B cell (primary cell): Measurements from ENCODE around the gene PRR7. TPM values are rescaled to one million over a fixed set of nuclear protein-coding genes. Genes with fewer than 3 reads are reported as not detected.

Source experiments
- ATAC-seq: fragments of 200-7000 bp; cut with Tn5 transposase; one replicate; pipeline ENCODE4 v1.10.0; 2021; ENCODE audit warnings: low read depth, mild to moderate bottlenecking, moderate number of reproducible peaks, moderate library complexity
- CTCF ChIA-PET: fragments of 350-600 bp; sonication (Branson Sonifier 250); formaldehyde crosslinking; loops from one replicate; lab custom pipeline; 2021; ENCODE audit warnings: antibody characterized with exemption, inconsistent platforms; lab: Charles Lee
- POLR2A ChIA-PET: fragments of 350-600 bp; sonication (Branson Sonifier 250); formaldehyde crosslinking; loops from one replicate; lab custom pipeline; 2021; ENCODE audit warnings: antibody characterized with exemption; lab: Charles Lee
- DNase-seq: peaks from one replicate; pipeline ENCODE4 v3.0.0; 2013
- H2AFZ ChIP-seq: 2 replicates; pipeline ENCODE4 v1.6.1; 2012; ENCODE audit warnings: mild to moderate bottlenecking, low read depth, low read length; ENCODE audit not compliant: insufficient read depth, poor library complexity, severe bottlenecking
- H3K27ac ChIP-seq, 2 donors: 1 replicate in 1 of 2; 2 replicates in 1 of 2; pipeline ENCODE4 v1.5.1; 2012 to 2013; ENCODE audit warnings: low read length in 2 of 2, mild to moderate bottlenecking in 2 of 2, moderate library complexity in 1 of 2
- H3K27me3 ChIP-seq, 4 experiments: fragments of 200-600 bp in 1 of 4; sonication (generic) in 1 of 4; replicated peaks in 1 of 4; 1 replicate in 2 of 4; 2 replicates in 2 of 4; pipeline versions ENCODE4 v1.6.1 to v1.7.0; 2013 to 2016; ENCODE audit warnings: low read length in 3 of 4, mild to moderate bottlenecking in 2 of 4, mixed read lengths in 1 of 4, moderate library complexity in 1 of 4; ENCODE audit not compliant: insufficient read depth in 4 of 4, control insufficient read depth in 3 of 4; ENCODE audit errors: control extremely low read depth in 1 of 4
- H3K36me3 ChIP-seq, 2 experiments: replicated peaks in 1 of 2; 1 replicate in 1 of 2; 2 replicates in 1 of 2; pipeline versions ENCODE4 v1.6.1 to v1.7.1; 2013; ENCODE audit warnings: low read length in 1 of 2; ENCODE audit not compliant: insufficient read depth in 2 of 2, control insufficient read depth in 1 of 2; ENCODE audit errors: control extremely low read depth in 1 of 2, extremely low read depth in 1 of 2
- H3K4me1 ChIP-seq, 2 donors: fragments of 200-600 bp in 1 of 2; sonication (generic) in 1 of 2; 1 replicate in 1 of 2; 2 replicates in 1 of 2; pipeline versions ENCODE4 v1.5.1 to v1.6.1; 2013 to 2017; ENCODE audit warnings: low read length in 2 of 2; ENCODE audit not compliant: control insufficient read depth in 2 of 2, insufficient read depth in 2 of 2
- H3K4me2 ChIP-seq: replicated peaks from 2 replicates; pipeline ENCODE3; 2012; ENCODE audit warnings: mild to moderate bottlenecking, low read depth, low read length; ENCODE audit not compliant: poor library complexity, severe bottlenecking
- H3K4me3 ChIP-seq, 5 experiments: fragments of 200-600 bp in 1 of 5; sonication (generic) in 1 of 5; 1 replicate in 3 of 5; 2 replicates in 2 of 5; pipeline versions ENCODE4 v1.5.1 to v1.7.0; 2011 to 2016; ENCODE audit warnings: low read length in 4 of 5, mild to moderate bottlenecking in 4 of 5, low read depth in 2 of 5, control low read depth in 1 of 5, moderate library complexity in 1 of 5; ENCODE audit not compliant: insufficient read depth in 1 of 5; ENCODE audit errors: control extremely low read depth in 1 of 5, extremely low read depth in 1 of 5
- H3K79me2 ChIP-seq: fragments of 200-600 bp; sonication (generic); one replicate; pipeline ENCODE4 v1.6.0; 2016; ENCODE audit warnings: low read length; ENCODE audit not compliant: control insufficient read depth, insufficient read depth
- H3K9ac ChIP-seq: fragments of 200-600 bp; sonication (generic); 2 replicates; pipeline ENCODE4 v1.6.1; 2017; ENCODE audit warnings: mild to moderate bottlenecking, low read length, moderate library complexity
- H3K9me3 ChIP-seq, 3 donors: one replicate each; pipeline versions ENCODE4 v1.6.1 to v1.7.1; 2013; ENCODE audit warnings: low read length in 2 of 3; ENCODE audit not compliant: control insufficient read depth in 2 of 3, insufficient read depth in 1 of 3; ENCODE audit errors: control extremely low read depth in 1 of 3
- H4K20me1 ChIP-seq: 2 replicates; pipeline ENCODE4 v1.6.0; 2012; ENCODE audit warnings: mild to moderate bottlenecking, low read length; ENCODE audit not compliant: insufficient read depth, control insufficient read depth, poor library complexity, severe bottlenecking
- H3K27ac Mint-ChIP-seq: one replicate; pipeline ENCODE4 v1.8.0; 2021; ENCODE audit warnings: mixed read lengths
- H3K27me3 Mint-ChIP-seq: one replicate; pipeline ENCODE4 v1.8.0; 2021; ENCODE audit warnings: mixed read lengths
- H3K4me1 Mint-ChIP-seq: one replicate; pipeline ENCODE4 v1.8.0; 2021; ENCODE audit warnings: mixed read lengths
- H3K4me3 Mint-ChIP-seq: one replicate; pipeline ENCODE4 v1.8.0; 2021; ENCODE audit warnings: mixed read lengths
- H3K9me3 Mint-ChIP-seq: one replicate; pipeline ENCODE4 v1.8.0; 2022; ENCODE audit warnings: mixed read lengths; ENCODE audit not compliant: insufficient read depth
- CTCF ChIP-seq: fragments of 200-600 bp; IDR thresholded peaks from one replicate; pipeline ENCODE4 v1.8.0; 2022; ENCODE audit warnings: antibody characterized with exemption, mild to moderate bottlenecking
- EZH2 ChIP-seq: IDR thresholded peaks from 2 replicates; pipeline ENCODE4 v1.6.1; 2012; ENCODE audit warnings: borderline replicate concordance, low read depth, mild to moderate bottlenecking, moderate library complexity, low read length; ENCODE audit not compliant: insufficient read depth, poor library complexity, severe bottlenecking
- WGBS: methylation state at CpG from one replicate; pipeline ENCODE4 v1.1.5; 2013; ENCODE audit warnings: missing lambda C conversion rate; ENCODE audit not compliant: insufficient coverage; 5-methylcytosine and 5-hydroxymethylcytosine counted together
- intact Hi-C: fragments of 100-400 bp; cut with micrococcal nuclease; formaldehyde crosslinking; loops from one replicate; pipeline ENCODE4 v1.10.0; 2022
- polyA plus RNA-seq: library from polyadenylated mRNA; depleted of rRNA; stranded (reverse); fragments of >200 nt; gene quantifications from 2 replicates; pipeline ENCODE4 v1.2.3, GENCODE V29; 2012
- total RNA-seq, 2 donors: library from RNA; stranded (reverse); fragments of 120-200 nt in 1 of 2; gene quantifications; 1 replicate in 1 of 2; 2 replicates in 1 of 2; pipeline versions ENCODE4 v1.2.3 to v1.2.4, GENCODE V29; 2013 to 2022

Gene PRR7
- total and polyA plus RNA-seq, 2 donors (not counting 1 experiment from before 2014, with no cell fraction given), result 4.8 to 84.4 TPM

DNA sequence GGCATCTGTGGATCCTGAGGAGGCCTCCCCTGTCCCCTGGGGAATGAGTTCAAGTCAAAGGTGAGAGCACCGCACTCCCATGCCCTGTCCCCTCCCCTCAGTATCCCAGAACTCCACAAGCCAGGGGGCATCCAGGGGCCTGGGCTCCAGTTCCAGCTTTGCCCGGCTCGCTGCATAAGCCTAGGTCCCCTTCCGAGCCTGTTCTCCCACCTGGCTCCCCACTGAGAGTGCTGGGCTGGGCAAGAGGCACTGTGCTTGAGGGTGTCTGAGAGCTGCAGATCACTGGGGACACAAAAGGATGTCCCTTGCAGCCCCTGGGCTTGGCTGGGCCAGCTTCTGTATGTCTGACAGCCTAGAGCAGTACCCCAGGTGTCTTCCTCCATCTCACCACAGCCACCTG lies 58.5 kb downstream of the PRR7 start:
- no peak for ATAC-seq

More for the DNA sequence above, 58.5 kb downstream of the PRR7 start:
- no peak overlapping the region for H2AFZ ChIP-seq
- no peak overlapping the region for H3K4me3 ChIP-seq
- no peaks in the 10 kb centered on the region for H3K27me3 Mint-ChIP-seq
- no peak overlapping the region for H3K4me3 Mint-ChIP-seq
- H3K4me2 ChIP-seq, result no peak overlapping the region
- H3K27me3 ChIP-seq, result no peaks in the 10 kb centered on the region
- no peak overlapping the region for H3K27ac ChIP-seq
- intact Hi-C loops, result loop anchor here (5.0 kb wide), 1 partner anchor 203 kb away; the partner anchor contains the start of genes PRELID1 and RAB24
- 92% methylated on average over 4 of the region's 4 CpGs for WGBS
- TF ChIP-seq CTCF, result no peak
- TF ChIP-seq EZH2, result no peak
- peaks cover 65% of the 10 kb centered on the region for H3K4me1 Mint-ChIP-seq
- H3K79me2 ChIP-seq, result peaks cover 31% of the 10 kb centered on the region
- H4K20me1 ChIP-seq, result peaks cover 51% of the 10 kb centered on the region
- H3K9me3 Mint-ChIP-seq, result no peaks in the 10 kb centered on the region
- peaks cover 0 to 39% of the 10 kb centered on the region in 2 experiments for H3K36me3 ChIP-seq
- H3K9me3 ChIP-seq, result no peaks in the 10 kb centered on the region
- H3K9ac ChIP-seq, result no peak overlapping the region
- H3K4me1 ChIP-seq, result peaks cover 50 to 67% of the 10 kb centered on the region in 2 donors
- POLR2A ChIA-PET, result no interaction called here
- no peak for DNase-seq
- CTCF ChIA-PET, result interaction anchor here (0.9 kb wide), 1 partner anchor 50 kb away, joined by 3 read pairs; no protein-coding TSS in a partner anchor
- H3K27ac Mint-ChIP-seq, result no peak overlapping the region

Other genes starting within 250 kb of the PRR7 start
- 38.3 and 39.7 TPM in 2 replicates for gene RAB24, start 143.1 kb upstream of the PRR7 start, total RNA-seq
- gene RAB24, start 143.1 kb upstream of the PRR7 start, polyA plus RNA-seq, result 147 and 235 TPM in 2 replicates
- gene PRELID1, start 143.0 kb upstream of the PRR7 start, total RNA-seq, result 66.5 and 71.7 TPM in 2 replicates
- gene PRELID1, start 143.0 kb upstream of the PRR7 start, polyA plus RNA-seq, result 64.7 and 86.8 TPM in 2 replicates
- 10.8 and 11.5 TPM in 2 replicates for gene MXD3, start 134.9 kb upstream of the PRR7 start, total RNA-seq
- gene MXD3, start 134.9 kb upstream of the PRR7 start, polyA plus RNA-seq, result 12.0 and 14.8 TPM in 2 replicates
- 89.4 and 99.4 TPM in 2 replicates for gene LMAN2, start 95.1 kb upstream of the PRR7 start, total RNA-seq
- 82.8 and 123 TPM in 2 replicates for gene LMAN2, start 95.1 kb upstream of the PRR7 start, polyA plus RNA-seq
- 85.8 and 92.6 TPM in 2 replicates for gene RGS14, start 88.9 kb upstream of the PRR7 start, total RNA-seq
- 167 and 184 TPM in 2 replicates for gene RGS14, start 88.9 kb upstream of the PRR7 start, polyA plus RNA-seq
- gene SLC34A1, start 62.4 kb upstream of the PRR7 start, total RNA-seq, result not detected in 2 replicates
- 0.06 TPM in 1 of 2 replicates, not detected in the other for gene SLC34A1, start 62.4 kb upstream of the PRR7 start, polyA plus RNA-seq
- not detected in 2 replicates for gene PFN3, start 46.2 kb upstream of the PRR7 start, total RNA-seq
- not detected in 2 replicates for gene PFN3, start 46.2 kb upstream of the PRR7 start, polyA plus RNA-seq
- gene F12, start 37.2 kb upstream of the PRR7 start, total RNA-seq, result not detected in 2 replicates
- gene F12, start 37.2 kb upstream of the PRR7 start, polyA plus RNA-seq, result 3.1 and 6.5 TPM in 2 replicates
- gene GRK6, start 20.1 kb upstream of the PRR7 start, total RNA-seq, result 155 and 165 TPM in 2 replicates
- 150 and 173 TPM in 2 replicates for gene GRK6, start 20.1 kb upstream of the PRR7 start, polyA plus RNA-seq
- gene DBN1, start 26.8 kb downstream of the PRR7 start, total RNA-seq, result 1.4 and 2.4 TPM in 2 replicates
- 1.5 and 1.9 TPM in 2 replicates for gene DBN1, start 26.8 kb downstream of the PRR7 start, polyA plus RNA-seq
- gene PDLIM7, start 50.8 kb downstream of the PRR7 start, total RNA-seq, result 24.2 and 25.8 TPM in 2 replicates
- gene PDLIM7, start 50.8 kb downstream of the PRR7 start, polyA plus RNA-seq, result 21.2 and 23.9 TPM in 2 replicates
- gene DOK3, start 63.0 kb downstream of the PRR7 start, total RNA-seq, result 113 and 115 TPM in 2 replicates
- gene DOK3, start 63.0 kb downstream of the PRR7 start, polyA plus RNA-seq, result 78.4 and 103 TPM in 2 replicates
- 110 and 111 TPM in 2 replicates for gene DDX41, start 70.1 kb downstream of the PRR7 start, total RNA-seq
- 150 and 168 TPM in 2 replicates for gene DDX41, start 70.1 kb downstream of the PRR7 start, polyA plus RNA-seq
- gene FAM193B, start 107.7 kb downstream of the PRR7 start, total RNA-seq, result 227 and 237 TPM in 2 replicates
- 301 and 351 TPM in 2 replicates for gene FAM193B, start 107.7 kb downstream of the PRR7 start, polyA plus RNA-seq
- 63.1 and 67.6 TPM in 2 replicates for gene TMED9, start 145.4 kb downstream of the PRR7 start, total RNA-seq
- 54.7 and 58.8 TPM in 2 replicates for gene TMED9, start 145.4 kb downstream of the PRR7 start, polyA plus RNA-seq
- 38.9 and 41.8 TPM in 2 replicates for gene B4GALT7, start 153.3 kb downstream of the PRR7 start, total RNA-seq
- gene B4GALT7, start 153.3 kb downstream of the PRR7 start, polyA plus RNA-seq, result 27.0 and 32.8 TPM in 2 replicates